MG63 (cell line): ENCODE data around the gene ATXN2L. TPM values are rescaled to one million over a fixed set of nuclear protein-coding genes. Genes with fewer than 3 reads are reported as not detected.

Source experiments
- DNase-seq: peaks from one replicate; pipeline ENCODE4 v3.0.0-alpha.2; 2020
- H3K27me3 ChIP-seq: fragments of 250-450 bp; sonication (Bioruptor Pico); 2 replicates; pipeline ENCODE4 v1.5.1; 2020; ENCODE audit warnings: mild to moderate bottlenecking, moderate library complexity
- H3K36me3 ChIP-seq: fragments of 250-450 bp; sonication (Bioruptor Pico); 2 replicates; pipeline ENCODE4 v1.5.1; 2020; ENCODE audit warnings: mild to moderate bottlenecking, moderate library complexity
- H3K4me3 ChIP-seq: fragments of 250-450 bp; sonication (Bioruptor Pico); 2 replicates; pipeline ENCODE4 v1.5.1; 2020; ENCODE audit warnings: mild to moderate bottlenecking, moderate library complexity
- H3K9me3 ChIP-seq: fragments of 250-450 bp; sonication (Bioruptor Pico); 2 replicates; pipeline ENCODE4 v1.5.1; 2020; ENCODE audit warnings: mild to moderate bottlenecking, moderate library complexity
- total RNA-seq: library from RNA; depleted of rRNA; stranded (reverse); fragments of >200 nt; shearing (Covaris generic); gene quantifications from 2 replicates; pipeline ENCODE4 v1.2.3, GENCODE V29; 2014; ENCODE audit warnings: low replicate concordance

ATXN2L gene
- total RNA-seq, 1 experiment from 2014 or later = 18.7 TPM

- peaks cover 97% of the 10 kb centered on the region for H3K36me3 ChIP-seq
- H3K9me3 ChIP-seq = no peaks in the 10 kb centered on the region
- no peak for DNase-seq
- no peaks in the 10 kb centered on the region for H3K27me3 ChIP-seq
- H3K4me3 ChIP-seq = no peak overlapping the region
Measured at GRCh38 chr16:28834349-28834748, 11.6 kb downstream of the ATXN2L start.

- no peak for DNase-seq
- Histone ChIP-seq H3K27me3 (no peaks in the 10 kb centered on the region), H3K4me3 (no peak overlapping the region), H3K36me3 (peaks cover 89% of the 10 kb centered on the region), H3K9me3 (no peaks in the 10 kb centered on the region)
Measured at GRCh38 chr16:28834873-28835863, 12.4 kb downstream of the ATXN2L start.

GRCh38 chr16:28835864-28836760 lies 13.3 kb downstream of the ATXN2L start:
- Histone ChIP-seq H3K4me3 (no peak overlapping the region), H3K9me3 (no peaks in the 10 kb centered on the region), H3K36me3 (peaks cover 86% of the 10 kb centered on the region), H3K27me3 (no peaks in the 10 kb centered on the region)
- no peak for DNase-seq

- H3K27me3 ChIP-seq = no peaks in the 10 kb centered on the region
- peaks cover 85% of the 10 kb centered on the region for H3K36me3 ChIP-seq
- no peak overlapping the region for H3K4me3 ChIP-seq
- no peaks in the 10 kb centered on the region for H3K9me3 ChIP-seq
- DNase-seq = no peak
Measured at GRCh38 chr16:28836761-28837064, 13.9 kb downstream of the ATXN2L start.

GRCh38 chr16:28837672-28838557 lies 15.1 kb downstream of the ATXN2L start:
- no peak for DNase-seq
- Histone ChIP-seq H3K4me3 (no peak overlapping the region), H3K27me3 (no peaks in the 10 kb centered on the region), H3K9me3 (no peaks in the 10 kb centered on the region), H3K36me3 (peaks cover 85% of the 10 kb centered on the region)

- no peaks in the 10 kb centered on the region for H3K9me3 ChIP-seq
- H3K27me3 ChIP-seq = no peaks in the 10 kb centered on the region
- peaks cover 85% of the 10 kb centered on the region for H3K36me3 ChIP-seq
- no peak overlapping the region for H3K4me3 ChIP-seq
- no peak for DNase-seq
Measured at GRCh38 chr16:28838558-28838918, 15.7 kb downstream of the ATXN2L start.

- Histone ChIP-seq H3K36me3 (peaks cover 85% of the 10 kb centered on the region), H3K27me3 (no peaks in the 10 kb centered on the region), H3K9me3 (no peaks in the 10 kb centered on the region), H3K4me3 (no peak overlapping the region)
- DNase-seq = no peak
Measured at GRCh38 chr16:28839004-28839639, 16.3 kb downstream of the ATXN2L start.

GRCh38 chr16:28839899-28840298 lies 17.1 kb downstream of the ATXN2L start:
- Histone ChIP-seq H3K9me3 (no peaks in the 10 kb centered on the region), H3K36me3 (peaks cover 85% of the 10 kb centered on the region), H3K4me3 (no peak overlapping the region), H3K27me3 (no peaks in the 10 kb centered on the region)
- peak; percentile 30 for DNase-seq

GRCh38 chr16:28842696-28843095 lies 19.9 kb downstream of the ATXN2L start:
- Histone ChIP-seq H3K27me3 (no peaks in the 10 kb centered on the region), H3K36me3 (peaks cover 67% of the 10 kb centered on the region), H3K9me3 (no peaks in the 10 kb centered on the region), H3K4me3 (no peak overlapping the region)
- no peak for DNase-seq

- no peaks in the 10 kb centered on the region for H3K27me3 ChIP-seq
- no peak for DNase-seq
- peaks cover 58% of the 10 kb centered on the region for H3K36me3 ChIP-seq
- H3K9me3 ChIP-seq = no peaks in the 10 kb centered on the region
- no peak overlapping the region for H3K4me3 ChIP-seq
Measured at GRCh38 chr16:28843766-28844165, 21.0 kb downstream of the ATXN2L start.

- no peaks in the 10 kb centered on the region for H3K9me3 ChIP-seq
- no peaks in the 10 kb centered on the region for H3K27me3 ChIP-seq
- no peak for DNase-seq
- peaks cover 53% of the 10 kb centered on the region for H3K36me3 ChIP-seq
- peak overlapping the region; percentile 88 for H3K4me3 ChIP-seq
Measured at GRCh38 chr16:28844226-28844885, 21.6 kb downstream of the ATXN2L start.

- Histone ChIP-seq H3K9me3 (no peaks in the 10 kb centered on the region), H3K36me3 (peaks cover 53% of the 10 kb centered on the region), H3K4me3 (peak overlapping the region; percentile 88), H3K27me3 (no peaks in the 10 kb centered on the region)
- no peak for DNase-seq
Measured at GRCh38 chr16:28845293-28845692, 22.5 kb downstream of the ATXN2L start.

GRCh38 chr16:28845761-28846079 lies 22.9 kb downstream of the ATXN2L start:
- H3K27me3 ChIP-seq = no peaks in the 10 kb centered on the region
- no peak for DNase-seq
- H3K9me3 ChIP-seq = no peaks in the 10 kb centered on the region
- H3K36me3 ChIP-seq = peaks cover 50% of the 10 kb centered on the region
- H3K4me3 ChIP-seq = peak overlapping the region; percentile 88

GRCh38 chr16:28846080-28846932 lies 23.5 kb downstream of the ATXN2L start, which contains the start of gene TUFM:
Gene TUFM (minus strand): TSS chr16:28846348. CDS start chr16:28846269, 79 bp downstream.
- DNase-seq = peak; percentile 99
- Histone ChIP-seq H3K27me3 (no peaks in the 10 kb centered on the region), H3K9me3 (no peaks in the 10 kb centered on the region), H3K36me3 (peaks cover 44% of the 10 kb centered on the region), H3K4me3 (peak within 1 kb of the TSS; percentile 88)

GRCh38 chr16:28846933-28847273 lies 24.1 kb downstream of the ATXN2L start:
- Histone ChIP-seq H3K9me3 (no peaks in the 10 kb centered on the region), H3K27me3 (no peaks in the 10 kb centered on the region), H3K36me3 (peaks cover 39% of the 10 kb centered on the region), H3K4me3 (peak overlapping the region; percentile 88)
- peak; percentile 30 for DNase-seq
